ENCODE results near the gene APRT. TPM values are rescaled to one million over a fixed set of nuclear protein-coding genes. Genes with fewer than 3 reads are reported as not detected.
A peak's percentile ranks its signal among the peaks of the same experiment; 100 is the strongest.
"Not testable (repeated sequence)": the region's sequence is repeated elsewhere in the genome, so short reads cannot be mapped to it uniquely, and the experiment has no call there.

The APRT gene
- polyA plus RNA-seq, 1 donor = 60.7 TPM

- DNase-seq = peak; percentile 74
Measured at GRCh38 chr16:88785106-88785924, 26.4 kb downstream of the APRT start, which contains the start of gene PIEZO1. Gene PIEZO1 (minus strand): TSS chr16:88785220. CDS start chr16:88784964, 256 bp downstream.

- no peak for DNase-seq
Measured at GRCh38 chr16:88784856-88785105, 26.9 kb downstream of the APRT start.

GRCh38 chr16:88784074-88784855, 27.5 kb downstream of the APRT start:
- DNase-seq = peak; percentile 71

- DNase-seq = no peak
Measured at GRCh38 chr16:88783391-88784073, 28.2 kb downstream of the APRT start.

GRCh38 chr16:88782454-88783390, 29.0 kb downstream of the APRT start:
- no peak for DNase-seq

GRCh38 chr16:88781140-88782077, 30.3 kb downstream of the APRT start:
- no peak for DNase-seq

- DNase-seq = no peak
Measured at GRCh38 chr16:88780142-88781062, 31.3 kb downstream of the APRT start.

- DNase-seq = no peak
Measured at GRCh38 chr16:88779406-88780141, 32.2 kb downstream of the APRT start.

- DNase-seq = no peak
Measured at GRCh38 chr16:88778541-88779065, 33.1 kb downstream of the APRT start.

GRCh38 chr16:88778271-88778525, 33.5 kb downstream of the APRT start:
- no peak for DNase-seq

GRCh38 chr16:88777471-88778270, 34.1 kb downstream of the APRT start:
- no peak for DNase-seq

- no peak for DNase-seq
Measured at GRCh38 chr16:88775825-88776224, 35.9 kb downstream of the APRT start.

- no peak for DNase-seq
Measured at GRCh38 chr16:88774544-88775393, 37.0 kb downstream of the APRT start.

GRCh38 chr16:88773812-88774291, 37.9 kb downstream of the APRT start:
- no peak for DNase-seq

GRCh38 chr16:88772871-88773811, 38.6 kb downstream of the APRT start:
- DNase-seq = no peak

GRCh38 chr16:88771781-88772180, 39.9 kb downstream of the APRT start:
- not testable (repeated sequence) for DNase-seq
